Cardiac muscle cell (in vitro differentiated cells and primary cell): ENCODE measurements around the gene SPDL1. TPM values are rescaled to one million over a fixed set of nuclear protein-coding genes. Genes with fewer than 3 reads are reported as not detected.

Experiments
- DNase-seq, 2 donors: peaks; one replicate each; pipeline versions ENCODE4 v3.0.0 to v3.0.0-alpha.2; 2010 to 2017; ENCODE audit warnings: low read depth in 1 of 2, low spot score in 1 of 2
- H3K27ac ChIP-seq: fragments of 200-600 bp; sonication (generic); 2 replicates; pipeline ENCODE4 v1.5.1; 2016
- H3K27me3 ChIP-seq: fragments of 200-600 bp; sonication (generic); 2 replicates; pipeline ENCODE4 v1.6.0; 2016; ENCODE audit warnings: control low read depth
- H3K36me3 ChIP-seq: fragments of 200-600 bp; sonication (generic); 2 replicates; pipeline ENCODE4 v1.5.1; 2016; ENCODE audit warnings: control low read depth
- H3K4me1 ChIP-seq: fragments of 200-600 bp; sonication (generic); 2 replicates; pipeline ENCODE4 v1.8.1; 2017; ENCODE audit warnings: low read depth, mild to moderate bottlenecking, mixed run types
- H3K4me3 ChIP-seq: fragments of 200-600 bp; sonication (generic); 2 replicates; pipeline ENCODE4 v1.5.1; 2016; ENCODE audit warnings: mild to moderate bottlenecking
- H3K9me3 ChIP-seq: fragments of 200-600 bp; sonication (generic); 2 replicates; pipeline ENCODE4 v1.5.1; 2017; ENCODE audit warnings: low read depth, mild to moderate bottlenecking, control low read depth
- polyA plus RNA-seq: library from polyadenylated mRNA; unstranded; fragments of >200 nt; fragmentation: Nextera tagmentation; extraction: Ambion mirVana; gene quantifications from 2 replicates; pipeline ENCODE4 v1.2.1, GENCODE V29; 2016
- total RNA-seq: library from RNA; depleted of rRNA; stranded (reverse); fragments of >200 nt; gene quantifications from 2 replicates; pipeline ENCODE4 v1.2.3, GENCODE V29; 2016
- TF ChIP-seq, protein P1 (sequence below): IDR thresholded peaks from 2 replicates; pipeline ENCODE4 v1.5.1; 2012; ENCODE audit warnings: low read depth, mild to moderate bottlenecking, low read length

SPDL1 gene
- total and polyA plus RNA-seq, 2 experiments from 2014 or later: 29.0 to 37.5 TPM

DNA sequence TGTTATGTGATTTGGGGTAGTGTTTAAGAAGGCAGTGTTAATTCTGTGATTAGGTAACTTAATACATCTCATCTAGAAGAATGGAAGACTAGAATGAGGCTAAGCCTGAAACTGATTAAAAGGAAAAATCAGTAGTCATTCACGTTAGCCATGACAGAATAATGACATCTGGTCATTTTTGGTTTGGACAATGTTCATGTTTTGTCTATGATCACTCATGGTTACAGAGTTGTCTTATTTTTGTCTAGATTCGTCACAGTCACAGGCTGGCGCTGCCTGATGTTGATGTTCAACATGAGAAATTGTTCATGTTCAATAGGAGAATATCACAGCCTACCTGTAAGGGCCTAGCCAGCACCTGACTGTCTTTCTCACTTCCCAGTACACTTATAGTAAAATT is 44.0 kb downstream of the SPDL1 start:
- H3K27ac ChIP-seq: no peak overlapping the region

DNA sequence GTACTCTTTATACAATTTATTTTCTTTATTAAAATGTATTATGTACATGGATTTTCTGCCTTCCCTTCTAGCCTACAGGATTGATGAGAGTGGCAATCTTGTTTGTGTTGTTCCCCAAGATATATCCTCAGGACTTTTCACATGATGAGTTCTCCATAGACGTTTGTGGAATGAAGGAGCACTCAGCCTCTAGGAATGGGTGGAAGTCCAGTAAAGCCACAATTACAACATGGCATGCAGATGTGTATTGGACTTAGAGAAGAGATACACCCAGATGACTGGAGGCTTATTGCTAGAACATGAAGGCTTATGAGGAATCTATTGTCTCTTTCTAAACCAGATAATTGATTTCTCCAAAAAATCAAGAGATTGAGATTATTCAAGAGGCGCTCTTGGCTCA is 45.3 kb downstream of the SPDL1 start:
- H3K9me3 ChIP-seq: no peaks in the 10 kb centered on the region
- DNase-seq: peak in 1 of 2 donors; percentile 22
- H3K4me1 ChIP-seq: no peaks in the 10 kb centered on the region
- H3K27ac ChIP-seq: no peak overlapping the region
- H3K4me3 ChIP-seq: no peak overlapping the region
- no peaks in the 10 kb centered on the region for H3K27me3 ChIP-seq
- H3K36me3 ChIP-seq: no peaks in the 10 kb centered on the region
- TF ChIP-seq, protein P1, sequence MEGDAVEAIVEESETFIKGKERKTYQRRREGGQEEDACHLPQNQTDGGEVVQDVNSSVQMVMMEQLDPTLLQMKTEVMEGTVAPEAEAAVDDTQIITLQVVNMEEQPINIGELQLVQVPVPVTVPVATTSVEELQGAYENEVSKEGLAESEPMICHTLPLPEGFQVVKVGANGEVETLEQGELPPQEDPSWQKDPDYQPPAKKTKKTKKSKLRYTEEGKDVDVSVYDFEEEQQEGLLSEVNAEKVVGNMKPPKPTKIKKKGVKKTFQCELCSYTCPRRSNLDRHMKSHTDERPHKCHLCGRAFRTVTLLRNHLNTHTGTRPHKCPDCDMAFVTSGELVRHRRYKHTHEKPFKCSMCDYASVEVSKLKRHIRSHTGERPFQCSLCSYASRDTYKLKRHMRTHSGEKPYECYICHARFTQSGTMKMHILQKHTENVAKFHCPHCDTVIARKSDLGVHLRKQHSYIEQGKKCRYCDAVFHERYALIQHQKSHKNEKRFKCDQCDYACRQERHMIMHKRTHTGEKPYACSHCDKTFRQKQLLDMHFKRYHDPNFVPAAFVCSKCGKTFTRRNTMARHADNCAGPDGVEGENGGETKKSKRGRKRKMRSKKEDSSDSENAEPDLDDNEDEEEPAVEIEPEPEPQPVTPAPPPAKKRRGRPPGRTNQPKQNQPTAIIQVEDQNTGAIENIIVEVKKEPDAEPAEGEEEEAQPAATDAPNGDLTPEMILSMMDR: no peak

More for the DNA sequence above, 44.0 kb downstream of the SPDL1 start:
- no peak for DNase-seq
- H3K4me1 ChIP-seq: no peaks in the 10 kb centered on the region
- H3K27me3 ChIP-seq: no peaks in the 10 kb centered on the region
- TF ChIP-seq, protein P1: no peak
- no peak overlapping the region for H3K4me3 ChIP-seq
- no peaks in the 10 kb centered on the region for H3K9me3 ChIP-seq
- no peaks in the 10 kb centered on the region for H3K36me3 ChIP-seq

DNA sequence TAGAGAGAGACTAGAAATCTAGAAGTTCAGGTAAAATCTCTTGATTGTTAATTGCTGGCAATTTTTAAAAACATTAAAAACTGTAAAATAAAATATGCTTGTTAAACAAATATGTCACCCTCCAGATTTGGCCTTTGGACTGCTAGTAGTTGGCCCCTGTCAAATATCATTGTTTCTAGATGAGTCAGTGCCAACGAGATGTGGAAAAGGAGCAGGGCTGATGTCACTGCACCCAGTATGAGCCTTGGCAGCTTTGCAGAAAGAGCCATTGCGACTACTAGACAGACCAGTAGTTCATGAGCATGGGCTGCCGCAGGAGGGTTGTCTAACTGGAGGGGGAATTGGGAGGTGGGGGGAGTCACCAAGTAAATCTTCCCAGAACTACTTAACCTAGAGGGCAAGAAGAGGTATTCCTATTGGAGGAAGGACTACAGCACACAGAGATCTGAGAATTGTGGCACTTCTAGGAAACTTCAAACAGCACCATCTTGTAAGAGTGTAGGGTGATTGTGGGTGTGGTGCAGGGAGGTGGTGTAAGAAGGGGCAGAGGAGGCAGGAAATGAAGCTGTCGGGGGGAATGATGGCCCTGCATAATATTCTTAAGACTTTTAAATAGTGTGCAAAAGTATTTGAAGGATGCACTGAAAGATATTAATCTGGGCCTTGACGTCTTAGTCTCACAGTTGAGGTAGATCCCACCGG is 46.4 kb downstream of the SPDL1 start:
- Histone ChIP-seq H3K9me3 (no peaks in the 10 kb centered on the region), H3K4me1 (no peaks in the 10 kb centered on the region), H3K27me3 (no peaks in the 10 kb centered on the region), H3K36me3 (no peaks in the 10 kb centered on the region), H3K4me3 (no peak overlapping the region), H3K27ac (no peak overlapping the region)
- DNase-seq: peak in 1 of 2 donors; percentile 81
- TF ChIP-seq, protein P1: no peak

DNA sequence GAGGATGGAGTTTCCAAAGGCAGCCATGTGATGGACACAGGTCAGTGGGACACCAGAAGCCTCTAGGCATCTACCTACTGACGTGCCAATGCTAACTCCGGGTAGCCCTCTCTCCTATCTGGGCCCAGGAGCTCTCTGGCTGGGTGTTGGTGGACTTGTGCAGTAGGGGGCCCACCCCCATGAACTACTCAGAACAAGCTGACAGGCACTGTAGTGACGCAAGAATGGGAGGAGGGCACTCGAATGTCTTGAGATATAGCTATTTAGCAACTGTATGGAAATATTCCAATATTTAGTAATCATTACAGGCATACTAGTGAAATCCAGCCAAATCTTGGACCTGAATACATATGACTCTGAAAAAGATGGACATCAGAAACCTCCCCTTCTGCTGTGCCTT is 47.8 kb downstream of the SPDL1 start:
- no peaks in the 10 kb centered on the region for H3K9me3 ChIP-seq
- H3K4me3 ChIP-seq: no peak overlapping the region
- H3K27ac ChIP-seq: no peak overlapping the region
- TF ChIP-seq, protein P1: no peak
- H3K36me3 ChIP-seq: no peaks in the 10 kb centered on the region
- H3K27me3 ChIP-seq: peaks cover 3% of the 10 kb centered on the region
- peak in 1 of 2 donors; percentile 86 for DNase-seq
- no peaks in the 10 kb centered on the region for H3K4me1 ChIP-seq

DNA sequence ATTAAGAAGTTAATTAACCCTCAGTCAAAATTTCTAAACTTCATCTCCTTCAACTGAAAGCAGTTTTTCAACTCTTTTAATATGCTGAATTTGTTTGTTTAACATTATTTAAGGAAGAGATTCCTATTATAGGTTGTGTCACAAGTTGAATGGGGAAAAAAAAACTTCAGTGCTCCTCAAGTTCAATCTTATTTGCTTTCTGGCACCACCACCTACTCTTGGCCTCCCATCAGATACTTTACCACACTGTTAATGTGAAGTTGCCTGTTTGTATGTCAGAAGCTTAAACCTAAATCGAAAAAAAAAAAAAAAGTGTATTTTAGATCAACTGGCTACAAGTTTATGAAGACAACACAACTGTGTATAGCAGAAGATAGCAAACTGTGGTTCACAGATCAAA is 49.4 kb downstream of the SPDL1 start:
- H3K36me3 ChIP-seq: no peaks in the 10 kb centered on the region
- no peaks in the 10 kb centered on the region for H3K4me1 ChIP-seq
- no peak overlapping the region for H3K4me3 ChIP-seq
- H3K27me3 ChIP-seq: peaks cover 18% of the 10 kb centered on the region
- H3K27ac ChIP-seq: no peak overlapping the region
- DNase-seq: no peak
- TF ChIP-seq, protein P1: no peak
- H3K9me3 ChIP-seq: no peaks in the 10 kb centered on the region
